Keratinocyte (primary cell): ENCODE measurements around the gene DENND11.

Experiments
- CTCF ChIP-seq, 3 experiments: IDR thresholded peaks in 1 of 3; conservative IDR thresholded peaks in 1 of 3; optimal IDR thresholded peaks in 1 of 3; 2 replicates in 2 of 3; 3 replicates in 1 of 3; pipeline versions ENCODE3 to v1.5.1; 2011; ENCODE audit warnings: low read length in 3 of 3, mild to moderate bottlenecking in 3 of 3, moderate library complexity in 2 of 3, control low read depth in 1 of 3, inconsistent platforms in 1 of 3; ENCODE audit not compliant: insufficient read depth in 2 of 3; ENCODE audit errors: extremely low read depth in 1 of 3
- EZH2 ChIP-seq: IDR thresholded peaks from one replicate; pipeline ENCODE4 v1.6.1; 2012; ENCODE audit warnings: inconsistent platforms, mild to moderate bottlenecking, low read length, moderate library complexity

- TF ChIP-seq EZH2 (no peak), CTCF (optimal IDR thresholded peaks at IDR 0.05 in 1 of 3, IDR thresholded peaks at IDR 0.05 in 1 of 3, conservative IDR thresholded peaks at IDR 0.05 in 1 of 3; ENCODE audit: extremely low read depth in 1 of 3, insufficient read depth in 2 of 3, low read length in 3 of 3) (no peak)
These were observed 49.3 kb downstream of the DENND11 start for GRCh38 chr7:141652691-141653090.
